Liver (tissue), 9 donors: ENCODE results near the gene C10orf105. TPM values are rescaled to one million over a fixed set of nuclear protein-coding genes. Genes with fewer than 3 reads are reported as not detected.

Experiments used
- DNase-seq: peaks from one replicate; pipeline ENCODE4 v3.0.0-alpha.2; 2017; ENCODE audit warnings: low spot score
- H3K27ac ChIP-seq, 2 donors: one replicate each; pipeline ENCODE4 v1.7.0; 2013; ENCODE audit warnings: inconsistent platforms in 2 of 2, low read length in 2 of 2, control low read depth in 1 of 2, low read depth in 1 of 2, mild to moderate bottlenecking in 1 of 2
- H3K27me3 ChIP-seq, 4 donors: one replicate each; pipeline versions ENCODE4 v1.6.1 to v1.7.0; 2013; ENCODE audit warnings: low read length in 3 of 4, inconsistent platforms in 1 of 4, mild to moderate bottlenecking in 1 of 4, moderate library complexity in 1 of 4; ENCODE audit not compliant: control insufficient read depth in 4 of 4, insufficient read depth in 4 of 4
- H3K36me3 ChIP-seq, 4 donors: one replicate each; pipeline versions ENCODE4 v1.6.1 to v1.7.0; 2013; ENCODE audit warnings: low read length in 3 of 4, mild to moderate bottlenecking in 3 of 4, low read depth in 1 of 4, moderate library complexity in 1 of 4; ENCODE audit not compliant: control insufficient read depth in 4 of 4, insufficient read depth in 3 of 4
- H3K4me1 ChIP-seq, 4 donors: one replicate each; pipeline versions ENCODE4 v1.6.1 to v1.7.0; 2013; ENCODE audit warnings: low read length in 3 of 4, mild to moderate bottlenecking in 3 of 4, moderate library complexity in 1 of 4; ENCODE audit not compliant: control insufficient read depth in 4 of 4, insufficient read depth in 4 of 4
- H3K4me3 ChIP-seq, 3 donors: one replicate each; pipeline versions ENCODE4 v1.6.1 to v1.7.0; 2013; ENCODE audit warnings: low read length in 3 of 3, control low read depth in 1 of 3, low read depth in 1 of 3, mild to moderate bottlenecking in 1 of 3
- H3K9ac ChIP-seq, 2 donors: one replicate each; pipeline ENCODE4 v1.7.0; 2013; ENCODE audit warnings: low read length in 2 of 2, mild to moderate bottlenecking in 2 of 2, moderate library complexity in 2 of 2, control low read depth in 1 of 2, low read depth in 1 of 2
- H3K9me3 ChIP-seq, 4 donors: one replicate each; pipeline versions ENCODE4 v1.6.1 to v1.7.0; 2013; ENCODE audit warnings: low read length in 3 of 4; ENCODE audit not compliant: control insufficient read depth in 4 of 4
- EGR1 ChIP-seq, 2 donors: IDR thresholded peaks; 2 replicates each; pipeline ENCODE4 v1.6.1; 2016 to 2018; ENCODE audit warnings: antibody characterized with exemption in 2 of 2, low read depth in 2 of 2
- FOXA1 ChIP-seq: IDR thresholded peaks from 2 replicates; pipeline ENCODE4 v1.6.1; 2016; ENCODE audit warnings: antibody characterized with exemption
- FOXA2 ChIP-seq: IDR thresholded peaks from 2 replicates; pipeline ENCODE4 v1.6.1; 2016; ENCODE audit warnings: antibody characterized with exemption
- GABPA ChIP-seq, 2 donors: IDR thresholded peaks in 1 of 2; conservative IDR thresholded peaks in 1 of 2; 2 replicates each; pipeline ENCODE4 v1.6.1; 2016; ENCODE audit warnings: antibody characterized with exemption in 2 of 2, mild to moderate bottlenecking in 1 of 2, moderate library complexity in 1 of 2
- HNF4A ChIP-seq, 2 donors: conservative IDR thresholded peaks; 2 replicates each; pipeline ENCODE4 v1.6.1; 2016; ENCODE audit warnings: antibody characterized with exemption in 2 of 2, mild to moderate bottlenecking in 2 of 2
- HNF4G ChIP-seq: IDR thresholded peaks from 2 replicates; pipeline ENCODE4 v1.6.1; 2016; ENCODE audit warnings: antibody characterized with exemption
- JUND ChIP-seq, 2 donors: IDR thresholded peaks; 2 replicates each; pipeline ENCODE4 v1.6.1; 2016; ENCODE audit warnings: antibody characterized with exemption in 2 of 2
- NR2F2 ChIP-seq: IDR thresholded peaks from 2 replicates; pipeline ENCODE4 v1.6.1; 2016; ENCODE audit warnings: antibody characterized with exemption
- RAD21 ChIP-seq, 2 donors: IDR thresholded peaks; 2 replicates each; pipeline ENCODE4 v1.6.1; 2016; ENCODE audit warnings: antibody characterized with exemption in 2 of 2, mild to moderate bottlenecking in 2 of 2
- RXRA ChIP-seq, 2 donors: IDR thresholded peaks; 2 replicates each; pipeline ENCODE4 v1.6.1; 2017 to 2018; ENCODE audit warnings: antibody characterized with exemption in 2 of 2, mild to moderate bottlenecking in 1 of 2
- SP1 ChIP-seq: IDR thresholded peaks from 2 replicates; pipeline ENCODE4 v1.6.1; 2018; ENCODE audit warnings: antibody characterized with exemption, mild to moderate bottlenecking
- TAF1 ChIP-seq: conservative IDR thresholded peaks from 2 replicates; pipeline ENCODE4 v1.6.1; 2016; ENCODE audit warnings: antibody characterized with exemption, mild to moderate bottlenecking
- YY1 ChIP-seq: IDR thresholded peaks from 2 replicates; pipeline ENCODE4 v1.6.1; 2016; ENCODE audit warnings: antibody characterized with exemption, mild to moderate bottlenecking
- WGBS: extraction: QIAGEN DNeasy Blood & Tissue Kit; methylation state at CpG from one replicate; pipeline ENCODE4 v1.1.7; 2013; 5-methylcytosine and 5-hydroxymethylcytosine counted together
- polyA plus RNA-seq, 2 donors: library from polyadenylated mRNA; stranded (reverse) in 1 of 2; unstranded in 1 of 2; fragments of 200-250 nt in 1 of 2; fragments of >200 nt in 1 of 2; fragmentation: Nextera tagmentation in 1 of 2; extraction: Ambion mirVana in 1 of 2; gene quantifications; one replicate each; pipeline versions ENCODE4 v1.2.1 to v1.2.3, GENCODE V29; 2013 to 2015
- total RNA-seq, 2 donors: library from RNA; depleted of rRNA; stranded (reverse); fragments of >200 nt; gene quantifications; one replicate each; pipeline ENCODE4 v1.2.3, GENCODE V29; 2014
- TF ChIP-seq, protein P1 (sequence below): IDR thresholded peaks from 2 replicates; pipeline ENCODE4 v1.6.1; 2016; ENCODE audit warnings: antibody characterized with exemption
- TF ChIP-seq, protein P2 (sequence below): fragments of 150-350 bp; IDR thresholded peaks from 2 replicates; pipeline ENCODE4 v1.5.1; 2017; ENCODE audit warnings: improper control_type of control experiment, low read depth, low read length; ENCODE audit not compliant: missing input control
- TF ChIP-seq, protein P3 (sequence below): IDR thresholded peaks from 2 replicates; pipeline ENCODE4 v1.6.1; 2016; ENCODE audit warnings: antibody characterized with exemption, mild to moderate bottlenecking
- TF ChIP-seq, protein P4 (sequence below): IDR thresholded peaks from 2 replicates; pipeline ENCODE4 v1.6.1; 2016; ENCODE audit warnings: antibody characterized with exemption
- TF ChIP-seq, protein P5 (sequence below): IDR thresholded peaks from 2 replicates; pipeline ENCODE4 v1.6.1; 2016; ENCODE audit warnings: antibody characterized with exemption
- donor health status: healthy.
- donor health status: healthy.
- donor health status: healthy.
- donor health status: healthy.
- donor health status: healthy.

Gene C10orf105
- total and polyA plus RNA-seq, 4 donors, result under 0.01 to 0.07 TPM; not detected in 2

DNA sequence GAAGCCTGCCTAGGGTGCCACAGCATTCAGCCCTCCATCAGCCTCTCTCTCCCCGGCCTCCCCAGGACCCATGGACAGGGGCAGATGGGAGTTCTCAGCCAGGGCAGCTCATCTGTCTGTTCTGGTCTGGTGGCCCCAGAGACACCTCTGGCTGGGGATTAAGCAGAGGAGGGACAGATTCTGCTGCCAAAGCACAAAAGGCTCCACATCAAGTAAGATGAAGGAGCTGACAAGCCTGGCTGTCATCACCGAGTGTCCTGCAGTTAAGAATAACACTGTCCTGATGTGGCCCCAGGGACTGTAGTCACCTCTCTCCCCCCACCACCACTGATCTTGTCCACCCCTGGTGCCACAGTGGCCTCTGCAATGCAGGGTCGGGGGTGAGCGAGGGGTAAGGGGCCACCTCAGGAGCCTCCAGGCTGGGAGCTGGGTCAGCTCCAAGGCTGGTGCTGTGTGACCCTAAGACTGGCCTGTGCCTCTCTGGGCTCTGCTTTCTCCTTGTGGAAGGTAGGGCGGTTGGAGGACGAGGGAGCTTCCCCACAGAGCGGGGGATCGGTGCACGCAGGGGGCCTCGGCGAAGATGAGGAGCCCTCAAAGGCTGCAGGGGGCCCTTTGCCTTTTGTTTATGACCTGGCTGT lies 18.7 kb downstream of the C10orf105 start:
- Histone ChIP-seq H3K9ac (no peak overlapping the region), H3K4me1 (no peaks in the 10 kb centered on the region), H3K27me3 (no peaks in the 10 kb centered on the region), H3K4me3 (no peak overlapping the region), H3K27ac (no peak overlapping the region), H3K36me3 (no peaks in the 10 kb centered on the region), H3K9me3 (no peaks in the 10 kb centered on the region)
- TF ChIP-seq, protein P1, sequence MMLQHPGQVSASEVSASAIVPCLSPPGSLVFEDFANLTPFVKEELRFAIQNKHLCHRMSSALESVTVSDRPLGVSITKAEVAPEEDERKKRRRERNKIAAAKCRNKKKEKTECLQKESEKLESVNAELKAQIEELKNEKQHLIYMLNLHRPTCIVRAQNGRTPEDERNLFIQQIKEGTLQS, result no peak
- TF ChIP-seq GABPA (IDR thresholded peaks at IDR 0.05 in 1 of 2, conservative IDR thresholded peaks at IDR 0.05 in 1 of 2), result no peak
- TF ChIP-seq RXRA (IDR thresholded peaks at IDR 0.05), result no peak
- TF ChIP-seq RAD21 (IDR thresholded peaks at IDR 0.05), result no peak
- TF ChIP-seq, protein P2, sequence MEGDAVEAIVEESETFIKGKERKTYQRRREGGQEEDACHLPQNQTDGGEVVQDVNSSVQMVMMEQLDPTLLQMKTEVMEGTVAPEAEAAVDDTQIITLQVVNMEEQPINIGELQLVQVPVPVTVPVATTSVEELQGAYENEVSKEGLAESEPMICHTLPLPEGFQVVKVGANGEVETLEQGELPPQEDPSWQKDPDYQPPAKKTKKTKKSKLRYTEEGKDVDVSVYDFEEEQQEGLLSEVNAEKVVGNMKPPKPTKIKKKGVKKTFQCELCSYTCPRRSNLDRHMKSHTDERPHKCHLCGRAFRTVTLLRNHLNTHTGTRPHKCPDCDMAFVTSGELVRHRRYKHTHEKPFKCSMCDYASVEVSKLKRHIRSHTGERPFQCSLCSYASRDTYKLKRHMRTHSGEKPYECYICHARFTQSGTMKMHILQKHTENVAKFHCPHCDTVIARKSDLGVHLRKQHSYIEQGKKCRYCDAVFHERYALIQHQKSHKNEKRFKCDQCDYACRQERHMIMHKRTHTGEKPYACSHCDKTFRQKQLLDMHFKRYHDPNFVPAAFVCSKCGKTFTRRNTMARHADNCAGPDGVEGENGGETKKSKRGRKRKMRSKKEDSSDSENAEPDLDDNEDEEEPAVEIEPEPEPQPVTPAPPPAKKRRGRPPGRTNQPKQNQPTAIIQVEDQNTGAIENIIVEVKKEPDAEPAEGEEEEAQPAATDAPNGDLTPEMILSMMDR, result no peak
- no peak for TF ChIP-seq FOXA2
- TF ChIP-seq SP1, result no peak
- TF ChIP-seq, protein P3, sequence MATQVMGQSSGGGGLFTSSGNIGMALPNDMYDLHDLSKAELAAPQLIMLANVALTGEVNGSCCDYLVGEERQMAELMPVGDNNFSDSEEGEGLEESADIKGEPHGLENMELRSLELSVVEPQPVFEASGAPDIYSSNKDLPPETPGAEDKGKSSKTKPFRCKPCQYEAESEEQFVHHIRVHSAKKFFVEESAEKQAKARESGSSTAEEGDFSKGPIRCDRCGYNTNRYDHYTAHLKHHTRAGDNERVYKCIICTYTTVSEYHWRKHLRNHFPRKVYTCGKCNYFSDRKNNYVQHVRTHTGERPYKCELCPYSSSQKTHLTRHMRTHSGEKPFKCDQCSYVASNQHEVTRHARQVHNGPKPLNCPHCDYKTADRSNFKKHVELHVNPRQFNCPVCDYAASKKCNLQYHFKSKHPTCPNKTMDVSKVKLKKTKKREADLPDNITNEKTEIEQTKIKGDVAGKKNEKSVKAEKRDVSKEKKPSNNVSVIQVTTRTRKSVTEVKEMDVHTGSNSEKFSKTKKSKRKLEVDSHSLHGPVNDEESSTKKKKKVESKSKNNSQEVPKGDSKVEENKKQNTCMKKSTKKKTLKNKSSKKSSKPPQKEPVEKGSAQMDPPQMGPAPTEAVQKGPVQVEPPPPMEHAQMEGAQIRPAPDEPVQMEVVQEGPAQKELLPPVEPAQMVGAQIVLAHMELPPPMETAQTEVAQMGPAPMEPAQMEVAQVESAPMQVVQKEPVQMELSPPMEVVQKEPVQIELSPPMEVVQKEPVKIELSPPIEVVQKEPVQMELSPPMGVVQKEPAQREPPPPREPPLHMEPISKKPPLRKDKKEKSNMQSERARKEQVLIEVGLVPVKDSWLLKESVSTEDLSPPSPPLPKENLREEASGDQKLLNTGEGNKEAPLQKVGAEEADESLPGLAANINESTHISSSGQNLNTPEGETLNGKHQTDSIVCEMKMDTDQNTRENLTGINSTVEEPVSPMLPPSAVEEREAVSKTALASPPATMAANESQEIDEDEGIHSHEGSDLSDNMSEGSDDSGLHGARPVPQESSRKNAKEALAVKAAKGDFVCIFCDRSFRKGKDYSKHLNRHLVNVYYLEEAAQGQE, result no peak
- TF ChIP-seq NR2F2, result no peak
- no peak for TF ChIP-seq YY1
- TF ChIP-seq HNF4A (conservative IDR thresholded peaks at IDR 0.05), result no peak
- no peak for TF ChIP-seq EGR1 (IDR thresholded peaks at IDR 0.05; ENCODE audit: low read depth in 2 of 2)
- TF ChIP-seq, protein P4, sequence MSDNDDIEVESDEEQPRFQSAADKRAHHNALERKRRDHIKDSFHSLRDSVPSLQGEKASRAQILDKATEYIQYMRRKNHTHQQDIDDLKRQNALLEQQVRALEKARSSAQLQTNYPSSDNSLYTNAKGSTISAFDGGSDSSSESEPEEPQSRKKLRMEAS, result no peak
- TF ChIP-seq HNF4G, result no peak
- TF ChIP-seq, protein P5, sequence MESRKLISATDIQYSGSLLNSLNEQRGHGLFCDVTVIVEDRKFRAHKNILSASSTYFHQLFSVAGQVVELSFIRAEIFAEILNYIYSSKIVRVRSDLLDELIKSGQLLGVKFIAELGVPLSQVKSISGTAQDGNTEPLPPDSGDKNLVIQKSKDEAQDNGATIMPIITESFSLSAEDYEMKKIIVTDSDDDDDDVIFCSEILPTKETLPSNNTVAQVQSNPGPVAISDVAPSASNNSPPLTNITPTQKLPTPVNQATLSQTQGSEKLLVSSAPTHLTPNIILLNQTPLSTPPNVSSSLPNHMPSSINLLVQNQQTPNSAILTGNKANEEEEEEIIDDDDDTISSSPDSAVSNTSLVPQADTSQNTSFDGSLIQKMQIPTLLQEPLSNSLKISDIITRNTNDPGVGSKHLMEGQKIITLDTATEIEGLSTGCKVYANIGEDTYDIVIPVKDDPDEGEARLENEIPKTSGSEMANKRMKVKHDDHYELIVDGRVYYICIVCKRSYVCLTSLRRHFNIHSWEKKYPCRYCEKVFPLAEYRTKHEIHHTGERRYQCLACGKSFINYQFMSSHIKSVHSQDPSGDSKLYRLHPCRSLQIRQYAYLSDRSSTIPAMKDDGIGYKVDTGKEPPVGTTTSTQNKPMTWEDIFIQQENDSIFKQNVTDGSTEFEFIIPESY, result no peak
- TF ChIP-seq FOXA1, result no peak
- TF ChIP-seq JUND (IDR thresholded peaks at IDR 0.05), result no peak
- TF ChIP-seq TAF1, result no peak
- no peak for DNase-seq
- WGBS, result 95% methylated on average over 11 of the region's 11 CpGs
